MCF 10A (cell line): ENCODE results near the gene LACC1. TPM values are rescaled to one million over a fixed set of nuclear protein-coding genes. Genes with fewer than 3 reads are reported as not detected.

Experiments used
- BruUV-seq: library from RNA; stranded (reverse); fragments of 400-500 nt; replicated peaks from 2 replicates; lab custom pipeline; 2021; lab: Mats Ljungman, UMichigan
- CTCF ChIA-PET: fragments of 300-600 bp; sonication (Branson Sonifier 250); formaldehyde crosslinking; extraction: SDS; loops from one replicate; lab custom pipeline; 2021; ENCODE audit warnings: antibody characterized with exemption, inconsistent platforms; lab: Yijun Ruan, JAX
- POLR2A ChIA-PET: fragments of 300-600, 350-650 bp; sonication (Branson Sonifier 250); formaldehyde crosslinking; extraction: SDS; loops from one replicate; lab custom pipeline; 2020; ENCODE audit warnings: antibody characterized with exemption, inconsistent platforms; lab: Yijun Ruan, JAX
- DNase-seq: peaks from one replicate; pipeline ENCODE4 v3.0.0-alpha.2; 2018; ENCODE audit not compliant: unreplicated experiment
- H3K27ac Mint-ChIP-seq: one replicate; pipeline ENCODE4 v1.8.0; 2022; ENCODE audit warnings: mild to moderate bottlenecking, low read depth, mixed read lengths; ENCODE audit not compliant: unreplicated experiment
- H3K27me3 Mint-ChIP-seq: one replicate; pipeline ENCODE4 v1.8.0; 2022; ENCODE audit warnings: mixed read lengths; ENCODE audit not compliant: insufficient read depth, unreplicated experiment
- H3K36me3 Mint-ChIP-seq: one replicate; pipeline ENCODE4 v1.8.0; 2022; ENCODE audit warnings: mild to moderate bottlenecking, moderate library complexity, mixed read lengths; ENCODE audit not compliant: insufficient read depth, unreplicated experiment
- H3K4me1 Mint-ChIP-seq: one replicate; pipeline ENCODE4 v1.8.0; 2022; ENCODE audit warnings: mixed read lengths; ENCODE audit not compliant: insufficient read depth, unreplicated experiment
- H3K4me3 Mint-ChIP-seq: one replicate; pipeline ENCODE4 v1.8.0; 2022; ENCODE audit warnings: mild to moderate bottlenecking, moderate library complexity, mixed read lengths; ENCODE audit not compliant: unreplicated experiment
- H3K9me3 Mint-ChIP-seq: one replicate; pipeline ENCODE4 v1.8.0; 2022; ENCODE audit warnings: mixed read lengths; ENCODE audit not compliant: unreplicated experiment
- CTCF ChIP-seq: fragments of 200-600 bp; IDR thresholded peaks from one replicate; pipeline ENCODE4 v1.8.0; 2022; ENCODE audit warnings: antibody characterized with exemption, mild to moderate bottlenecking; ENCODE audit not compliant: unreplicated experiment
- intact Hi-C: fragments of 100-400 bp; cut with micrococcal nuclease; formaldehyde crosslinking; loops from 2 replicates; pipeline ENCODE4 v1.14.1; 2022
- total RNA-seq: library from RNA; stranded (reverse); gene quantifications from 2 replicates; pipeline ENCODE4 v1.2.3, GENCODE V29; 2022

Gene LACC1
- total RNA-seq, 1 experiment from 2014 or later: 11.7 TPM

GRCh38 chr13:43908156-43909126 is 28.7 kb downstream of the LACC1 start:
- Mint-ChIP-seq H3K27ac (no peak overlapping the region), H3K9me3 (no peaks in the 10 kb centered on the region), H3K4me1 (peaks cover 8% of the 10 kb centered on the region), H3K4me3 (no peak overlapping the region), H3K36me3 (no peaks in the 10 kb centered on the region), H3K27me3 (no peaks in the 10 kb centered on the region)
- BruUV-seq: no TSS peak
- POLR2A ChIA-PET: interaction anchor here (0.6 to 2.2 kb wide), 8 partner anchors 16 to 996 kb away, joined by 3 to 27 read pairs (median 6); no protein-coding TSS in a partner anchor
- CTCF ChIA-PET: interaction anchor here (0.6 to 5.5 kb wide), 61 partner anchors 8 to 1240 kb away, joined by 3 to 111 read pairs (median 4); no protein-coding TSS in a partner anchor
- TF ChIP-seq CTCF: peak; percentile 71
- peak; percentile 39 for DNase-seq
- intact Hi-C loops: loop anchor here (1.0 to 10.0 kb wide), 6 partner anchors 140 to 1064 kb away; no protein-coding TSS in a partner anchor

GRCh38 chr13:43910856-43911255 is 31.2 kb downstream of the LACC1 start:
- no peaks in the 10 kb centered on the region for H3K27me3 Mint-ChIP-seq
- H3K4me1 Mint-ChIP-seq: peaks cover 8% of the 10 kb centered on the region
- H3K36me3 Mint-ChIP-seq: no peaks in the 10 kb centered on the region
- ChIA-PET CTCF (interaction anchor here (2.0 to 2.7 kb wide), 2 partner anchors 137 to 527 kb away, joined by 7 to 12 read pairs; no protein-coding TSS in a partner anchor), POLR2A (interaction anchor here (0.8 to 1.5 kb wide), 3 partner anchors 135 to 524 kb away, joined by 3 to 4 read pairs (median 4); no protein-coding TSS in a partner anchor)
- no peak overlapping the region for H3K27ac Mint-ChIP-seq
- TF ChIP-seq CTCF: no peak
- intact Hi-C loops: no loop called here
- no peak overlapping the region for H3K4me3 Mint-ChIP-seq
- no TSS peak for BruUV-seq
- no peak for DNase-seq
- no peaks in the 10 kb centered on the region for H3K9me3 Mint-ChIP-seq

- no peak for DNase-seq
- POLR2A ChIA-PET: interaction anchor here (0.6 to 1.5 kb wide), 3 partner anchors 34 to 523 kb away, joined by 3 to 4 read pairs (median 4); no protein-coding TSS in a partner anchor
- no peak overlapping the region for H3K27ac Mint-ChIP-seq
- H3K4me3 Mint-ChIP-seq: no peak overlapping the region
- CTCF ChIA-PET: interaction anchor here (1.1 to 2.7 kb wide), 3 partner anchors 10 to 527 kb away, joined by 3 to 12 read pairs (median 7); no protein-coding TSS in a partner anchor
- H3K27me3 Mint-ChIP-seq: no peaks in the 10 kb centered on the region
- H3K9me3 Mint-ChIP-seq: no peaks in the 10 kb centered on the region
- intact Hi-C loops: no loop called here
- no peak for TF ChIP-seq CTCF
- no peaks in the 10 kb centered on the region for H3K36me3 Mint-ChIP-seq
- BruUV-seq: no TSS peak
- peaks cover 8% of the 10 kb centered on the region for H3K4me1 Mint-ChIP-seq
Observed at GRCh38 chr13:43911278-43911677, 31.6 kb downstream of the LACC1 start.

- intact Hi-C loops: no loop called here
- Mint-ChIP-seq H3K27me3 (no peaks in the 10 kb centered on the region), H3K9me3 (no peaks in the 10 kb centered on the region), H3K27ac (no peak overlapping the region), H3K4me1 (peaks cover 8% of the 10 kb centered on the region), H3K36me3 (no peaks in the 10 kb centered on the region), H3K4me3 (no peak overlapping the region)
- CTCF ChIA-PET: interaction anchor here (0.6 to 2.7 kb wide), 5 partner anchors 9 to 1109 kb away, joined by 3 to 12 read pairs (median 3); no protein-coding TSS in a partner anchor
- DNase-seq: no peak
- no TSS peak for BruUV-seq
- TF ChIP-seq CTCF: no peak
- POLR2A ChIA-PET: interaction anchor here (0.6 to 1.5 kb wide), 3 partner anchors 34 to 523 kb away, joined by 3 to 4 read pairs (median 4); no protein-coding TSS in a partner anchor
Observed at GRCh38 chr13:43911871-43912270, 32.2 kb downstream of the LACC1 start.
